Measurements from ENCODE around the gene ZNF672. TPM values are rescaled to one million over a fixed set of nuclear protein-coding genes. Genes with fewer than 3 reads are reported as not detected.

ZNF672 gene
- polyA plus RNA-seq, 3 donors: 9.2 to 18.3 (median 12.7) TPM

Other genes starting within 250 kb of the ZNF672 start
- not detected for gene OR2T10, start 240.5 kb upstream of the ZNF672 start, polyA plus RNA-seq
- not detected for gene OR2T11, start 203.1 kb upstream of the ZNF672 start, polyA plus RNA-seq
- gene OR2T35, start 192.9 kb upstream of the ZNF672 start, polyA plus RNA-seq: not detected
- gene OR2T27, start 182.7 kb upstream of the ZNF672 start, polyA plus RNA-seq: not detected
- gene OR14I1, start 135.5 kb upstream of the ZNF672 start, polyA plus RNA-seq: not detected
- gene LYPD8, start 82.5 kb upstream of the ZNF672 start, polyA plus RNA-seq: under 1 TPM in 1 of 3 donors, not detected in 2; 0.22 TPM
- gene SH3BP5L, start 12.3 kb upstream of the ZNF672 start, polyA plus RNA-seq: 10 to 100 TPM in 2 of 3 donors, 1 to 10 TPM in 1; 6.8 to 16.1 (median 12.4) TPM
- gene ZNF692, start 20.9 kb downstream of the ZNF672 start, polyA plus RNA-seq: 10 to 100 TPM; 18.3 to 30.4 (median 25.3) TPM
- 1 to 10 TPM; 2.0 to 2.3 (median 2.2) TPM for gene PGBD2, start 68.0 kb downstream of the ZNF672 start, polyA plus RNA-seq